Rectal smooth muscle tissue (tissue), 1 donor: ENCODE data around the gene KRI1.

Experiments
- H3K27ac ChIP-seq: one replicate; pipeline ENCODE4 v1.7.0; 2013; ENCODE audit warnings: low read depth, low read length, inconsistent platforms
- H3K27me3 ChIP-seq: one replicate; pipeline ENCODE4 v1.7.0; 2013; ENCODE audit warnings: low read length; ENCODE audit not compliant: control insufficient read depth, insufficient read depth
- H3K36me3 ChIP-seq: one replicate; pipeline ENCODE4 v1.7.0; 2013; ENCODE audit warnings: low read length; ENCODE audit not compliant: control insufficient read depth, insufficient read depth
- H3K4me1 ChIP-seq: one replicate; pipeline ENCODE4 v1.7.0; 2013; ENCODE audit warnings: low read length; ENCODE audit not compliant: control insufficient read depth, insufficient read depth
- H3K4me3 ChIP-seq: one replicate; pipeline ENCODE4 v1.7.0; 2013; ENCODE audit warnings: low read length
- H3K9ac ChIP-seq: one replicate; pipeline ENCODE4 v1.7.0; 2013; ENCODE audit warnings: low read length

Gene KRI1

GRCh38 chr19:10565567-10566407 is at the start of gene KRI1:
Gene KRI1 (minus strand): TSS chr19:10566010. CDS start chr19:10565999, 11 bp downstream.
- Histone ChIP-seq H3K4me3 (peak within 1 kb of the TSS; percentile 92), H3K27ac (peak within 1 kb of the TSS; percentile 91), H3K9ac (peak within 1 kb of the TSS; percentile 66), H3K36me3 (peaks cover 1% of the 10 kb centered on the region), H3K4me1 (peaks cover 12% of the 10 kb centered on the region), H3K27me3 (no peaks in the 10 kb centered on the region)

- H3K27me3 ChIP-seq = no peaks in the 10 kb centered on the region
- H3K27ac ChIP-seq = no peak overlapping the region
- no peaks in the 10 kb centered on the region for H3K36me3 ChIP-seq
- no peaks in the 10 kb centered on the region for H3K4me1 ChIP-seq
- H3K9ac ChIP-seq = no peak overlapping the region
- H3K4me3 ChIP-seq = no peak overlapping the region
Observed at GRCh38 chr19:10612499-10613119, 46.8 kb upstream of the KRI1 start.

GRCh38 chr19:10611907-10612306 is 46.1 kb upstream of the KRI1 start:
- Histone ChIP-seq H3K4me3 (no peak overlapping the region), H3K27me3 (no peaks in the 10 kb centered on the region), H3K27ac (no peak overlapping the region), H3K36me3 (no peaks in the 10 kb centered on the region), H3K9ac (no peak overlapping the region), H3K4me1 (no peaks in the 10 kb centered on the region)

- Histone ChIP-seq H3K4me3 (peak overlapping the region; percentile 39), H3K27ac (peak overlapping the region; percentile 3), H3K4me1 (no peaks in the 10 kb centered on the region), H3K9ac (no peak overlapping the region), H3K27me3 (no peaks in the 10 kb centered on the region), H3K36me3 (no peaks in the 10 kb centered on the region)
Observed at GRCh38 chr19:10604460-10604980, 38.7 kb upstream of the KRI1 start.

- no peaks in the 10 kb centered on the region for H3K4me1 ChIP-seq
- no peaks in the 10 kb centered on the region for H3K36me3 ChIP-seq
- H3K27ac ChIP-seq = peak overlapping the region; percentile 3
- H3K4me3 ChIP-seq = peak overlapping the region; percentile 95
- no peaks in the 10 kb centered on the region for H3K27me3 ChIP-seq
- peak overlapping the region; percentile 0 for H3K9ac ChIP-seq
Observed at GRCh38 chr19:10603873-10604459, 38.2 kb upstream of the KRI1 start.

GRCh38 chr19:10603084-10603872 is 37.5 kb upstream of the KRI1 start:
- H3K9ac ChIP-seq = peak overlapping the region; percentile 84
- H3K36me3 ChIP-seq = no peaks in the 10 kb centered on the region
- no peaks in the 10 kb centered on the region for H3K27me3 ChIP-seq
- H3K4me3 ChIP-seq = peak overlapping the region; percentile 95
- peak overlapping the region; percentile 66 for H3K27ac ChIP-seq
- H3K4me1 ChIP-seq = no peaks in the 10 kb centered on the region

GRCh38 chr19:10602330-10603083 is 36.7 kb upstream of the KRI1 start:
- peak overlapping the region; percentile 66 for H3K27ac ChIP-seq
- H3K4me1 ChIP-seq = no peaks in the 10 kb centered on the region
- peak overlapping the region; percentile 84 for H3K9ac ChIP-seq
- no peaks in the 10 kb centered on the region for H3K27me3 ChIP-seq
- H3K4me3 ChIP-seq = peak overlapping the region; percentile 95
- H3K36me3 ChIP-seq = no peaks in the 10 kb centered on the region

- H3K36me3 ChIP-seq = no peaks in the 10 kb centered on the region
- no peak overlapping the region for H3K9ac ChIP-seq
- no peak overlapping the region for H3K27ac ChIP-seq
- no peaks in the 10 kb centered on the region for H3K4me1 ChIP-seq
- H3K27me3 ChIP-seq = no peaks in the 10 kb centered on the region
- H3K4me3 ChIP-seq = no peak overlapping the region
Observed at GRCh38 chr19:10601999-10602329, 36.2 kb upstream of the KRI1 start.

GRCh38 chr19:10600149-10600548 is 34.3 kb upstream of the KRI1 start:
- H3K9ac ChIP-seq = no peak overlapping the region
- no peaks in the 10 kb centered on the region for H3K4me1 ChIP-seq
- no peaks in the 10 kb centered on the region for H3K36me3 ChIP-seq
- no peak overlapping the region for H3K4me3 ChIP-seq
- H3K27ac ChIP-seq = no peak overlapping the region
- no peaks in the 10 kb centered on the region for H3K27me3 ChIP-seq

- no peak overlapping the region for H3K9ac ChIP-seq
Observed at GRCh38 chr19:10593820-10594637, 28.2 kb upstream of the KRI1 start.

GRCh38 chr19:10593148-10593547 is 27.3 kb upstream of the KRI1 start:
- Histone ChIP-seq H3K27me3 (no peaks in the 10 kb centered on the region), H3K9ac (no peak overlapping the region), H3K27ac (no peak overlapping the region), H3K4me1 (no peaks in the 10 kb centered on the region), H3K4me3 (no peak overlapping the region), H3K36me3 (no peaks in the 10 kb centered on the region)

More at GRCh38 chr19:10593820-10594637, 28.2 kb upstream of the KRI1 start:
- Histone ChIP-seq H3K27me3 (no peaks in the 10 kb centered on the region), H3K4me1 (no peaks in the 10 kb centered on the region), H3K4me3 (no peak overlapping the region), H3K27ac (no peak overlapping the region), H3K36me3 (no peaks in the 10 kb centered on the region)
